ENCODE results near the gene LEMD2. TPM values are rescaled to one million over a fixed set of nuclear protein-coding genes. Genes with fewer than 3 reads are reported as not detected.

LEMD2 gene
- polyA plus RNA-seq, 3 donors: 11.4 to 59.5 (median 13.8) TPM

- intact Hi-C loops (cut with micrococcal nuclease): loop anchor here in 1 of 2 donors (5.0 kb wide), 1 partner anchor 259 kb away; no protein-coding TSS in a partner anchor
Observed at GRCh38 chr6:33768644-33769120, 20.2 kb downstream of the LEMD2 start.

More at GRCh38 chr6:33768644-33769120, 20.2 kb downstream of the LEMD2 start:
- no peak overlapping the region for H2AFZ ChIP-seq (ENCODE audit: insufficient read depth, low read depth, low read length, poor library complexity, severe bottlenecking)
- no peaks in the 10 kb centered on the region for H3K9me3 ChIP-seq (replicated peaks in 1 of 2; ENCODE audit: control insufficient read depth in 1 of 2, insufficient read depth in 1 of 2, low read length in 2 of 2)
- peak; percentile 40 to 59 (median 50) for DNase-seq
- Mint-ChIP-seq H3K4me1 (peaks cover 9% of the 10 kb centered on the region), H3K4me3 (no peak overlapping the region), H3K27me3 (ENCODE audit: low read depth in 3 of 3) (peaks cover 3 to 22% (median 14%) of the 10 kb centered on the region in 3 donors), H3K9me3 (no peaks in the 10 kb centered on the region), H3K36me3 (peaks cover 17 to 19% of the 10 kb centered on the region in 2 donors), H3K27ac (no peak overlapping the region)
- H3K4me2 ChIP-seq (replicated peaks; ENCODE audit: extremely low read depth, low read length, poor library complexity, severe bottlenecking): no peak overlapping the region
- peaks cover 32% of the 10 kb centered on the region for H4K20me1 ChIP-seq (ENCODE audit: insufficient read depth, low read length)
- H3K79me2 ChIP-seq (ENCODE audit: insufficient read depth, low read length): no peaks in the 10 kb centered on the region
- H3K4me3 ChIP-seq (replicated peaks in 1 of 3; ENCODE audit: low read depth in 2 of 3, low read length in 3 of 3): no peak overlapping the region
- peak; percentile 85 for TF ChIP-seq CTCF (IDR thresholded peaks at IDR 0.05)
- H3K4me1 ChIP-seq (ENCODE audit: control insufficient read depth in 1 of 2, insufficient read depth in 2 of 2, low read length in 2 of 2): peaks cover 0 to 4% of the 10 kb centered on the region in 2 donors
- H3K36me3 ChIP-seq (replicated peaks in 1 of 2; ENCODE audit: control insufficient read depth in 1 of 2, insufficient read depth in 2 of 2, low read length in 2 of 2): peaks cover 15 to 19% of the 10 kb centered on the region in 2 donors
- WGBS (ENCODE audit: insufficient coverage): 23% methylated on average over 6 of the region's 7 CpGs
- H3K9ac ChIP-seq (ENCODE audit: insufficient read depth, low read length, poor library complexity, severe bottlenecking): no peak overlapping the region
- peaks cover 0 to 15% of the 10 kb centered on the region in 2 donors for H3K27me3 ChIP-seq (ENCODE audit: control insufficient read depth in 2 of 2, insufficient read depth in 2 of 2, low read length in 2 of 2)
- H3K27ac ChIP-seq (ENCODE audit: low read depth in 1 of 2, low read length in 2 of 2): no peak overlapping the region

All from CD14-positive monocyte (primary cell).